Astrocyte of the spinal cord (primary cell): ENCODE data around the gene ISY1.

ENCODE experiments used
- DNase-seq: peaks from one replicate; pipeline ENCODE4 v3.0.0; 2011; ENCODE audit warnings: low read depth, low spot score
- H3K4me3 ChIP-seq: 2 replicates; pipeline ENCODE4 v1.5.1; 2011; ENCODE audit warnings: low read depth, mild to moderate bottlenecking, low read length, moderate library complexity
- in situ Hi-C: cut with HindIII; loops from 2 replicates; pipeline ENCODE4 v1.10.0; 2017; ENCODE audit warnings: low sequenced_read_pairs
- TF ChIP-seq, protein P1 (sequence below): IDR thresholded peaks from 2 replicates; pipeline ENCODE4 v1.5.1; 2012; ENCODE audit warnings: low read depth, mild to moderate bottlenecking, low read length, inconsistent platforms

ISY1 gene

DNA sequence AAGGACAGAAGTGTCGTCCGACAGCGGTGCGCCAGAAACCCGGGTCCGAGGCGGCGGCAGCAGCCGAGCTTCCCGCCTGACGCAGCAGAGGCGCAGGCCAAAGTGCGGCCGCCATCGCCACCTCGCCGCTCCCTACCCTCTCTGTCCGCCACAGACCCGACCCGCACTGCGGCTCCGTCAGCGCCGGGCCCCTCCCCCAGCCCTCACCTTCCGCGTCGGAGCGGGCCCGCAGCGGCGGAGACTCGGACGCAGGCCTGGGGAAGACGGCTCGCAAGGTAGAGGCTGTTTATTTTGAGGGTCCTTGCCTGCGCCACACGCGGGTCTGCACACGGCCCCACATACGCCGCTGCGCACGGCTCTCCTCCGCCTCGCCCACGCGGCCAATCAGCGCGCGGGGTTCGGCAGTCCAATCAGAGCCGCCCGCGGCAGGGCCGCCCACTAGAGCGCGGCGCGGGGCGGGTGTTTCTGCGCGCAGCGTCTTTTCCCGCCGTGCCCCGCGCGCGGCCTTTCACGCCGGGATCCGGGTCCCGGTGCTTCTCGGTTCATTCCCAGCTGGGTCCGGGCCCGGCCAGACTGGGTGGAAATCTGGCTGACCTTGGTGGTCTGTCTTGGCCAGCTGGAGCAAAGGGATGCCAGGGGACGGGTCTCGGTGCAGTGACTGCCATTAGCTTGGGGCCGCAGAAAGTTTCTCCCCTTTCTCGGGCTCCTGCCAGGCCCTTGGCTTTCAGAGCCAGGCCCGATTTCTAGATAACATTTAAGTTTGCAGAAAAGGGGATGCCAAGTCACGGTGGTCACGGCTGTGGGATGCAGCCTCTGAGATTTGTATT, 22.9 kb upstream of the ISY1 start, which contains the start of gene CNBP:
CNBP (minus strand) TSS at position 328 of the 827 bp plus-strand sequence. CDS start 12,139 bp downstream, outside the sequence.
- TF ChIP-seq, protein P1, sequence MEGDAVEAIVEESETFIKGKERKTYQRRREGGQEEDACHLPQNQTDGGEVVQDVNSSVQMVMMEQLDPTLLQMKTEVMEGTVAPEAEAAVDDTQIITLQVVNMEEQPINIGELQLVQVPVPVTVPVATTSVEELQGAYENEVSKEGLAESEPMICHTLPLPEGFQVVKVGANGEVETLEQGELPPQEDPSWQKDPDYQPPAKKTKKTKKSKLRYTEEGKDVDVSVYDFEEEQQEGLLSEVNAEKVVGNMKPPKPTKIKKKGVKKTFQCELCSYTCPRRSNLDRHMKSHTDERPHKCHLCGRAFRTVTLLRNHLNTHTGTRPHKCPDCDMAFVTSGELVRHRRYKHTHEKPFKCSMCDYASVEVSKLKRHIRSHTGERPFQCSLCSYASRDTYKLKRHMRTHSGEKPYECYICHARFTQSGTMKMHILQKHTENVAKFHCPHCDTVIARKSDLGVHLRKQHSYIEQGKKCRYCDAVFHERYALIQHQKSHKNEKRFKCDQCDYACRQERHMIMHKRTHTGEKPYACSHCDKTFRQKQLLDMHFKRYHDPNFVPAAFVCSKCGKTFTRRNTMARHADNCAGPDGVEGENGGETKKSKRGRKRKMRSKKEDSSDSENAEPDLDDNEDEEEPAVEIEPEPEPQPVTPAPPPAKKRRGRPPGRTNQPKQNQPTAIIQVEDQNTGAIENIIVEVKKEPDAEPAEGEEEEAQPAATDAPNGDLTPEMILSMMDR = no peak
- in situ Hi-C loops = no loop called here
- peak within 1 kb of the TSS; percentile 87 for H3K4me3 ChIP-seq
- DNase-seq = peak; percentile 94

DNA sequence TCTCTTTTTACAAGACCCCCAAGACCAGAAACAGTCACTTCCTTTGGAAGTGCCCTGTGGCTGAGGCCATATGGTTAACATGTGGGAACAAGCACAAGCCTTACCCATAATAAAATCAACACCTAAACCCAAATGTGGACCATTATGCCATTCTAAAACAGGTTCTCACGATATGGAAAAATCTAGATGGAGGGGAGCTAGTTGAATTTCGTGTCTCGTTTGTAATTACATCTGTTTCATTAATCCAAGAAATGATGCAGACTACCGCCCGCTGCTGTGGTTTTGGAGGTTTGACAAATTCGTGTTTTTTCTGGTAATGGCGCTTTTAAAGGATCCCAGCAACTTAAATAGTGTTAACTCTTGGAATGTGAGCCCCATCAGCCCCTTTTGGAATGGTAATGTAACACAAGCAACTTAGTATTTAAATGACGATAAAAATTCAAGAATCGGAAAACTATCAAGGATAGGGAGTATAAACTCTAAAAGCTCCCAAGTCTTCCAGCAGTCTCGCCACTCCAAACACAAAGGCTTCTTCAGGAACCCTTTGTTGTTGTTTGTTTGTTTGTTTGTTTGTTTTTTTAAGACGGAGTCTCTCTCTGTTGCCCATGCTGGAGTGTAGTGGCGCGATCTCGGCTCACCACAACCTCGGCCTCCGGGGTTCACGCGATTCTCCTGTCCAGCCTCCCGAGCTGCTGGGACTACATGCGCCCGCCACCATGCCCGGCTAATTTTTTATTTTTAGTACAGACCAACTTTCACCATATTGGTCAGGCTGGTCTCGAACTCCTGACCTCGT, 21.7 kb upstream of the ISY1 start:
- H3K4me3 ChIP-seq = peak overlapping the region; percentile 87
- TF ChIP-seq, protein P1 = no peak
- peak; percentile 54 for DNase-seq
- in situ Hi-C loops = no loop called here

DNA sequence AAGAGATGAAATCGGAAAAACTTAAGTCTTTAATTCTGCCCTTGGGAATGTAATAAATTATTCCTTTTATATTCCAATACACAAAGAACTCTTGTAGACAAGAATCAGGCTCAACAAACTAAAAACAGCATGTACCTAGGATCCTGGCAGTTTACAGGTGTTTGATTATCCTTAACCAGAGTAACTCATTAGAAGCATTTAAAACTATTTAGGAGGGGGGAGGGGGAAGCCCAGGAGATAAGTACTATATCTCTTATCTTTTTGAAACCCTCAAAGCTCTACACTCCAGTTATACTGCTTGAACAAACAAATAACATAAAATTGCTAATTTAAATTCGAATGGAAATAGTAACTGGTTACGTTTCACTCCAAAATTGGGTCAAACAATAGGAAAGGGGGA, 21.0 kb upstream of the ISY1 start:
- TF ChIP-seq, protein P1 = no peak
- no peak for DNase-seq
- in situ Hi-C loops = no loop called here
- H3K4me3 ChIP-seq = peak overlapping the region; percentile 87

DNA sequence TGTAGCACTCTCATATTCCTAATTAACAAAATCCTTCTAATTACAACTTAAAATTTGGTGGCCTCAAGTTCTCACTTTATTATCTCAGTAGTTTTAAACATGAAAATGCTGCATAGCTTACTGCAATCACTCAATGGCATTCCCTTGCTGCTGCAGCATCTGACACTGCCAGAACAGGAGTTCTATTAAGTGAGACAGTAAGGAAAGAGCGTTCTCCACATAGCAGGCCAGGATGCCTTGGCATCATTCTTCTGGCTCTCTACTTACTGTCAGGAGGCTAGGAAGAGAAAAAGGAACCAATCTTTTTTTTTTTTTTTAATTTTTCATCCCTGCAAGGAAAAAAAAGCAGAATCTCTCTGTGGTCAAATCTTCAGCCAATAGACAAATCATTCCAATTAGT, 19.6 kb upstream of the ISY1 start:
- H3K4me3 ChIP-seq = no peak overlapping the region
- DNase-seq = no peak
- TF ChIP-seq, protein P1 = no peak
- in situ Hi-C loops = no loop called here

DNA sequence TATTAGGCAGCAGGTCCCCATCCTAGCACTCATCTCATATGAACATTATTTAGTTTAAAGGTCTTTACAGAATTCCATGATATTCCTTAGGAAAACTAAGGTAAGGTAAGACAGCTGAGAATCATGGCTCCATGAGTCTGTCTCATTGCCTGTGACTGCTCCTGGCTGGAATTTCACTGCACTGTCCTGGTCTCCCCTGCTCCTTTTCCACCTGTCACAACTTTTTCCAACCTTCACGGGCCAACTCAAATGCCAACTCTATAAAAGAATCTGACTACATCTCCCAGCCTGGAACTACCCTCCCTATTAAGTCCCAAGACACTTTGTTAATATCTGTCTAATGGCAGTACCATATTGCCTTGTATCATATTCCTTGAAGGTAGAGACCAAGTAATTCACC, 15.2 kb upstream of the ISY1 start:
- TF ChIP-seq, protein P1 = no peak
- no peak for DNase-seq
- no peak overlapping the region for H3K4me3 ChIP-seq
- in situ Hi-C loops = no loop called here

DNA sequence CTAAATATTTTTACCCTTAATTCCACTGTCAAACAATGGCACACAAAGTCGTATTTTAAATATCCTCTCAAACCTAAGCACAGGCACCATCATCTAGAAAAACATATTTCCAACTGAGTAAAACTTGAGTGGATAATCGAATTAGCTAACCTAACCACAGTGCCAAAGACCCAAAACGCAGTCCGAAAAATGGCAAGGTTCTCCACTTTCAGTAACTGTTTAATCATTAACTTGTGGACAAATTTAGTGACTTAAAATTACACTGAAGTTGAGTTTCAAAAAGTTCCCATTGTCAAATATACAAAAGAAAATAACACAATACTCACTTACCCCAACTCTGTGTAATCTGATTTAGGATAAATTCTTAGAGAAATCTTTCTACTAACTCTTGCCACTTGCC, 12.9 kb upstream of the ISY1 start:
- no peak for DNase-seq
- H3K4me3 ChIP-seq = no peak overlapping the region
- TF ChIP-seq, protein P1 = no peak
- in situ Hi-C loops = no loop called here
